H1 (cell line): ENCODE data around the gene NRL. TPM values are rescaled to one million over a fixed set of nuclear protein-coding genes. Genes with fewer than 3 reads are reported as not detected.

Source experiments
- ATF3 ChIP-seq: IDR thresholded peaks from 2 replicates; pipeline ENCODE4 v1.6.1; 2011; ENCODE audit warnings: low read depth, mild to moderate bottlenecking, low read length; ENCODE audit not compliant: insufficient read depth
- CHD7 ChIP-seq: fragments of 300-600 bp; sonication (generic); IDR thresholded peaks from 2 replicates; pipeline ENCODE4 v1.7.1; 2012; ENCODE audit warnings: low read length, moderate library complexity, mild to moderate bottlenecking, inconsistent platforms; ENCODE audit not compliant: insufficient replicate concordance
- KDM4A ChIP-seq: IDR thresholded peaks from one replicate; pipeline ENCODE4 v1.7.1; 2012; ENCODE audit warnings: low read depth, mild to moderate bottlenecking, moderate library complexity, low read length, inconsistent platforms; ENCODE audit not compliant: severe bottlenecking
- TAF1 ChIP-seq: IDR thresholded peaks from 2 replicates; pipeline ENCODE4 v1.6.1; 2011; ENCODE audit warnings: mild to moderate bottlenecking, low read depth, low read length
- TCF12 ChIP-seq: IDR thresholded peaks from 2 replicates; pipeline ENCODE4 v1.6.1; 2011; ENCODE audit warnings: low read depth, mild to moderate bottlenecking, low read length
- polyA plus RNA-seq, 7 experiments: library from polyadenylated mRNA; depleted of rRNA in 3 of 7; stranded (reverse) in 5 of 7; unstranded in 2 of 7; fragments of >200 nt in 5 of 7; fragments of 200-250 nt in 2 of 7; gene quantifications; 1 replicate in 5 of 7; 2 replicates in 1 of 7; 4 replicates in 1 of 7; pipeline versions ENCODE4 v1.2.1 to v1.2.3, GENCODE V29; 2011 to 2013; ENCODE audit warnings: missing spikeins in 2 of 7, mixed read lengths in 2 of 7
- total RNA-seq: library from RNA; stranded (reverse); fragmentation: NEBNext Ultra II Directional; extraction: Animal tissue kit (Norgen Biotek cat#: 25700); gene quantifications from 2 replicates; pipeline ENCODE4 v1.2.1, GENCODE V29; 2021

Gene NRL
- total and polyA plus RNA-seq, 2 of the 8 experiments (the other 6 are each of a cell fraction or from before 2014, with no cell fraction given), result 1.1 to 2.2 TPM

- TF ChIP-seq KDM4A (no peak), TCF12 (no peak), TAF1 (no peak), CHD7 (no peak), ATF3 (no peak)
These were observed 54.8 kb downstream of the NRL start (continued) for GRCh38 chr14:24059841-24060388.
